ENCODE measurements around the gene KIAA1755.

Gene KIAA1755

DNA sequence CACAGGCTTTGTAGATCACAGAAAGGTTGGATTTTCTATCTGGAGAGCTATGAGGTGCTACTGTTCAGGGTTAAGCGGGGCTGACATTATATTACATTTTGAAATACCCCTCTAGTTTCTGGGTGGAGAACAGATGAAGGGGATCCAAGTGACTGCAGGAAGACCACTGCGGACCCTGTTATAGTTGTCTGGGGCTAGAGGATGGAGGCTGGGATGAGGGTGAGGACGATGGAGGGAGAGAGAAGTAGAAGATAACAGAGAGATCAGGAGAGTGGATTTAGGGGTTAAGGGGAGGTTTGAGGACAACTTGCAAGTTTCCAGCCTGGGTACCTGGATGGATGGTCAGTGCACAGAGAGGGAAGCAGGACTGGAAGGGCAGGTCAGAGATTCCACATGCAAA is 52.0 kb downstream of the KIAA1755 start:
- no peak for DNase-seq (ENCODE audit: insufficient read length, low spot score)
- no peak for FAIRE-seq

- FAIRE-seq (no peak), DNase-seq (ENCODE audit: insufficient read length, low spot score) (no peak)
Measured at GRCh38 chr20:38208088-38208487, 52.4 kb downstream of the KIAA1755 start.

GRCh38 chr20:38207621-38208020 is 52.9 kb downstream of the KIAA1755 start:
- DNase-seq (ENCODE audit: insufficient read length, low spot score): no peak
- FAIRE-seq: no peak

GRCh38 chr20:38205001-38205400 is 55.5 kb downstream of the KIAA1755 start:
- DNase-seq (ENCODE audit: insufficient read length, low spot score): no peak
- FAIRE-seq: no peak

DNA sequence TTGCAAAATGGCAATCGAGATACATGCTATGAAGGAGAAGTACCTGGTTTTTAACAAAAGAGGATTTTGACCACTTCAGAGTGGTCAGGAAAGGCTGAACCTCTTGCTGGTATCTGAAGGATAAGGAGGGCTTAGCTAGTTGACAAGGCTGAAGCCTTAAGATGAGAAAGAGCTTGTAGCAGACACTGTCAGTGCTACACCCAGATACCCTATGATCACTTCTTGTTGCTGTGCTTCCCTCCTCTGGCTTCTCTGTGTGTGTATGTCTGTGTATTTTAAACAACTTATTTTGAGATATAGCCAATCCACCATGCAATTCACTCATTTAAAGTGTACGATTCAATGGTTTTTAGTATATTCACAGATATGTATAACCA is 56.6 kb downstream of the KIAA1755 start:
- DNase-seq (ENCODE audit: insufficient read length, low spot score): no peak
- FAIRE-seq: peak; percentile 74

- FAIRE-seq: peak; percentile 60
- no peak for DNase-seq (ENCODE audit: insufficient read length, low spot score)
Measured at GRCh38 chr20:38203337-38203980, 57.1 kb downstream of the KIAA1755 start.

GRCh38 chr20:38202982-38203293 is 57.6 kb downstream of the KIAA1755 start:
- peak; percentile 82 for FAIRE-seq

GRCh38 chr20:38202153-38202981 is 58.2 kb downstream of the KIAA1755 start:
- FAIRE-seq (peak; percentile 26), DNase-seq (ENCODE audit: insufficient read length, low spot score) (no peak)

More at GRCh38 chr20:38202982-38203293, 57.6 kb downstream of the KIAA1755 start:
- DNase-seq (ENCODE audit: insufficient read length, low spot score): no peak

DNA sequence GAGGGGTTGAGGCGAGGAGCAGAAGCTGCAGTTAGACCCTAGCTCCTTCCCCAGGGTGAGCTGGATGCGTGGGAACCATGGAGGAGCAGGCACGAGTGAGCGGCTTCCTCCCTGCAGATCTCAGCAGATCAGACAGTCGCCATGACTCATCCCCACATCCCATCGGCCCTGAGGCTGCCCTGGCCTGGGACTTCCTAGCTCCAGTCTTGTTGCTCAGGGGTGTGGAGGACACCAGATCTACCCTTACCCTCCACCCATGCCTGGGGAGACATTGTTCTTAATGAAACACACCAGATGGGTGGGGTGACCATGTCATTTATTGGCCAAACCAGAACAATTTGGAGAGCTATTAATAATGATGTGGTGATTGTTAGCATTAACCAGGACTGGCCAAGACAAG is 59.2 kb downstream of the KIAA1755 start:
- peak; percentile 90 for DNase-seq (ENCODE audit: insufficient read length, low spot score)
- peak; percentile 99 for FAIRE-seq

- DNase-seq (ENCODE audit: insufficient read length, low spot score) (no peak), FAIRE-seq (no peak)
Measured at GRCh38 chr20:38200646-38201045, 59.9 kb downstream of the KIAA1755 start.

DNA sequence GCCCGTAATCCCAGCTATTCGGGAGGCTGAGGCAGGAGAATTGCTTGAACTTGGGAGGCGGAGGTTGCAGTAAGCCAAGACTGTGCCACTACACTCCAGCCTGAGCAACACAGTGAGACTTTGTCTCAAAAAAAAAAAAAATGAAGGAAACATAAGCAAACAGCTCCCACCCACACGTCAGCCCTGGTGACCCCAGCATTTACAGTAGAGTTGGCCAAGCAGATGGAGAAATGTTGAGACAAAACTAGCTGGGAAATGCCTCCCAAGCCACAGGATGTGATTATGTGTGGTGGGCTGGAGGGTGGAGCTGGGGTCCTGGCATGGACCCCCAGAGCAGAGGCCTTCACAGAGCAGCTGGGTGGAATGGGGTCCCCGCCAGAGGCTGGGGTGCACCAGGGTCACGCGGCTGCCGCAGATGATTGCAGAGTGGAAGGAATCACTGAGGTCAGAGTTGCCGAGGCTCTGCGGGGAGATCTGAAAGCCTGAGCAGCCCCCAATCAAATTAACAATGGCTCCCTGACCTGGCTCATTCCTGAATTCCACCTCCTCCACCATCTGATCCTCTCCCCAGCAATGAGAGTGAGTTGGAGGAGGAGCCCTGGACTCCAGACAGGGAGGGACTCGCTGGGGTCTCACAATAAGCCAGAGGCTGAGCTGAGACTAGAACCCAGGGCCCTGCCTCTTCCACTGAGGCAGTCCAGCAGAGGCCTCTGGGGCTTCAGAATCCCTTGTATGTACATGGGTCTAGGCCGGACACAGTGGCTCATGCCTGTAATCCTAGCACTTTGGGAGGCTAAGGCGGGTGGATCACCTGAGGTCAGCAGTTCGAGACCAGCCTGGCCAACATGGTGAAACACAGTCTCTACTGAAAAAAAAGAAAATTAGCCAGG is 60.8 kb downstream of the KIAA1755 start:
- FAIRE-seq (peak; percentile 84), DNase-seq (ENCODE audit: insufficient read length, low spot score) (no peak)

- no peak for DNase-seq (ENCODE audit: insufficient read length, low spot score)
- FAIRE-seq: peak; percentile 85
Measured at GRCh38 chr20:38198238-38198861, 62.2 kb downstream of the KIAA1755 start.

- DNase-seq (ENCODE audit: insufficient read length, low spot score) (no peak), FAIRE-seq (no peak)
Measured at GRCh38 chr20:38197619-38198018, 62.9 kb downstream of the KIAA1755 start.

DNA sequence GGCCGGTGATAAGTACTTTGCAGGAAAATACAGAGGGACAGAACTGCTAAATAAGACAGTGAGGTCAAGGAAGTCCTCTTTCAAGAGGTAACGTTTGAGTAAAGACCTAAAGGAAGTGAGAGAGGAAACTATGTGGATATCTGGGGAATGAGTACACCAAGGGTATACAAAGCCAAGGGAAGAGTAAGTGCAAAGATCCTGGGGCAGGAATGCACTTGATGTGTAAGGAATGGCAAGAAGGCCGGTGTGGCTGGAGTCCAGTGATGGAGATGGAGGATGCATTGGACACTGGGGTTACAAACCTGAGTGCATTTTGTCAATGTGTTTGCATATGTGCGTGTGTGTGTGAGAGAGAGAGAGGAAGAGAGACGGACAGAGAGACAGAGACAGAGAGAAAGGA is 63.3 kb downstream of the KIAA1755 start:
- DNase-seq (ENCODE audit: insufficient read length, low spot score): no peak
- FAIRE-seq: peak; percentile 52

DNA sequence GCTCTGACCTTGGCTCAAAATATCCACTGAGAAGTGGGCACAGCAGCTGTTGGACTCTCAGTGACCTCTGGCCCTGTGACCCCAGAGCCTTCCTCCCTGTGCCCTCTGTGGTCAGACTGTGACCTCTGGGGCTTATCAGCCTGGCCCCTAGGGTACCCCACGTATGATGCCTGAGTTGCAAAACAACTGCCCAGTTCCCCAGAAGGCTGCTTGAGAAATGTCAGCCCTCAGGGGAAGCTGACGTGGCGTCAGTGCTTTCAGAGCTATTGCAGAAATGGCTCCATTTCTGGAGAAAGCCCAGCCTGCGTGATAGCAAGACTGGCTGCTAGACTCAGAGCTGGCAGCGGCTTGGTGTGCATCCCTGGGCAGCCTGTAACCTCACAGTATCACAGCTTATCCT is 63.9 kb downstream of the KIAA1755 start:
- DNase-seq (ENCODE audit: insufficient read length, low spot score) (no peak), FAIRE-seq (peak; percentile 97)

DNA sequence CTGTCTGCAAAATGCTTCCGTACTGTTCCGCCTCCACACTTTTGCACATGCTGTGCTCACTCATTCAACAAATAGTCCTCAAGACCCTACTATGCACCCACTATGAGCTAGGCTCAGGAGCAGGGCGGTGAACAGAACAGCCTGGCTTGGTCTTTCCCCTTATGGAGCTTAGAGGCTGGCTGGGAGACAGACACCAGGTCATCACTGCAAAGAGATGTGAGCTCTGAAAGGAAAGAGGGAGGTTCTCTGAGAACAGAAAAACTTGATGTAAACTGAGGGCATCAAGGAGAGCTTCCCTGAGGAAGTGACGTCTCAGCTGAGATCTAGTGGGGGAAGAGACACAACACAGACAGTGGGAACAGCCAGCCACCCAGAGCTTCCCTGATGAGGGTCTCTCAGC is 64.5 kb downstream of the KIAA1755 start:
- DNase-seq (ENCODE audit: insufficient read length, low spot score): no peak
- peak; percentile 68 for FAIRE-seq

DNA sequence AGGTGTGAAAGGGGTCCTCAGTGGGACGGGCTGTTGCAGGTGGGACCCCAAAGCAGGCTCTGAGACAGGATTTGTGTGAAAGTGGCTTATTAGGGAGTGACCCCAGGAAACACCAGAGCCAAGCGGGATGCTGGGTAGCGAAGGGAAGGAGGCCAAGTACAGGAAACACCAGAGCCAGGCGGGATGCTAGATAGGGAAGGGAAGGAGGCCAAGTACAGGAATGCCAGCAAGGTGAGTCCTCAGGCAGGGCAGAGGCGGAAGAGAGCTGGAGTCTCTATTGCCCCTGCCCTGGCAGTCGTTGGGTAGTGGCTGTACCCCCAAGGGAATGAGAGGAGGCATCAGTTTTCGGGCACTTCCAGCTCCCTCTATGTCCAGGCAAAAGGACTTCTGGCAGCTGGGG is 65.0 kb downstream of the KIAA1755 start:
- peak; percentile 38 for FAIRE-seq
- no peak for DNase-seq (ENCODE audit: insufficient read length, low spot score)

DNA sequence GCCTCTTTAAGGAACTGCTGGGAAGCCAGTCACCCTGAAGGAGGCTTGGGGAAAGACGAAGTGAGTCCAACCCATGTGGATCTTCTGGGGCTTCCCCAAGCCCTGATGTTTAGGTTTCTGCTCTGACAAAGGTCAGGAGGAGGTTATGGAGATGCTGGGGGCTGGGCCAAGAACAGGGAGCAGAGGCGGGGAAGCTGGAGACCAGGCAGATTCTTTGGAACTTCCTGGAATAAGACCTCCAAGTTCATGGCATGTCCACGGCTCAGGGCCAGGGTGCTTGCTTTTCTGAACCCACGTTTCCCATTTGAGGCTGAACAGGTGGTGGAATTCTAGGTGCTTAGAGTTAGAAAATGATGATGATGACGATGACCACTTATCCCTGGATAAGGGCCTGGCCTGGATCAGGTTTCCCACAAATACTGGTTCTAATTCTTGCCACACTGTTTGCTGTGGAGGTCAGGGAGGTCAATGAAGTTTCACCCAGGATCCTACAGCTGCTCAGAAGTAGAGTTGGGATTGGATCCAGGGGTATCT is 65.5 kb downstream of the KIAA1755 start:
- FAIRE-seq (no peak), DNase-seq (ENCODE audit: insufficient read length, low spot score) (no peak)

DNA sequence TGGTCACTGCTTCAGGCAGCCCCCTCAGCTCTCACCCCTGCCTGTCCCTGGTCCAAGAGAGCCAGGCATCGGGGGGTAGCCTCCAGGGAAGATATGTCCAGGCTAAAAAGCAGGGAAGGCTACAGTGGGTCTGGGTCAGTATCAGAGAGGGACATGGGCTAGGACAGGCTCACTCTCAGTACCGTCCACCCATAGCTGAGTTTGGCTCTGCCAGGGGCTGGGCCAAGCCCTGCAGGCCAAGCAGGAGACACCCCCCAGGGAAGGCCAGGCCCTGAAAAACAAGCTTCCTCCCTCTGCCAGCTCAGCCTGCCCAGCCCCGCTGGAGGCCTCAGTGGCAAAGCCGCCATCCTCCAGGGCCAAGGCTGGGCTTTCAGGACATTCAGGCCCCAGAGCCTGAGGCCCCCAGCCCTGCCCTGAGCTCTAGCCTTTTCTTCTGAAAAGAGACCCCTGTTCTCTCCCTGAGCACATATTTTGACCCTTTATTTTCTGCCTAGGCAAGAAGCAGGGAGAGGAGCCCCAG is 66.9 kb downstream of the KIAA1755 start:
- DNase-seq (ENCODE audit: insufficient read length, low spot score) (no peak), FAIRE-seq (no peak)

- DNase-seq (ENCODE audit: insufficient read length, low spot score) (no peak), FAIRE-seq (no peak)
Measured at GRCh38 chr20:38192323-38192885, 68.1 kb downstream of the KIAA1755 start.

All from HTR-8/SVneo (cell line).